ENCODE data around the gene TAF6.

DNA sequence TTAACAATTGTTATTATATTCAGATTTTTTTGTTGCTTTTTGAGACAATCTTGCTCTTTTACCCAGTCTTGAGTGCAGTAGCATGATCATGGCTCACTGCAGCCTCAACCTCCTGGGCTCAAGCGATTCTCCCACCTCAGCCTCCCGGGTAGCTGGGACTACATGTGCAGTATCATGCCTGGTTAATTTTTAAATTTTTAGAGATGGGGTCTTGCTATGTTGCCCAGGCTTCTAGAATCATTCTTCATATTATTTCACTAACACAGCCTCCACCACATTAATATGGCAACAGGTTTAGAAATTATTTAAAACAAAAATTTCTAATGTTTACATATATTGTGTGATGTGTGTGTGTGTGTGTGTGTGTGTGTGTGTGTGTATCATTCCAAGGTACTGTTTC, 28.1 kb upstream of the TAF6 start:
- TF ChIP-seq POLR2A (IDR thresholded peaks at IDR 0.05; ENCODE audit: low read length) (no peak), GATA1 (IDR thresholded peaks at IDR 0.05; ENCODE audit: low read depth, low read length) (no peak)

Measured in erythroblast (primary cell).